ENCODE results near the gene PRIM1. TPM values are rescaled to one million over a fixed set of nuclear protein-coding genes. Genes with fewer than 3 reads are reported as not detected.
A peak's percentile ranks its signal among the peaks of the same experiment; 100 is the strongest.
"Not testable (repeated sequence)": the region's sequence is repeated elsewhere in the genome, so short reads cannot be mapped to it uniquely, and the experiment has no call there.

Gene PRIM1
- 1 to 10 TPM; 3.7 to 4.7 TPM for total RNA-seq
- long read RNA-seq, donor 1, partial matches to known transcripts, result 0 of 1 reads
- long read RNA-seq, donor 1, other reads (novel, unspliced or antisense), result 0 of 1 reads
- long read RNA-seq, donor 2, partial matches to known transcripts, result 0 of 2 reads
- long read RNA-seq, donor 2, other reads (novel, unspliced or antisense), result 1 of 2 reads

DNA sequence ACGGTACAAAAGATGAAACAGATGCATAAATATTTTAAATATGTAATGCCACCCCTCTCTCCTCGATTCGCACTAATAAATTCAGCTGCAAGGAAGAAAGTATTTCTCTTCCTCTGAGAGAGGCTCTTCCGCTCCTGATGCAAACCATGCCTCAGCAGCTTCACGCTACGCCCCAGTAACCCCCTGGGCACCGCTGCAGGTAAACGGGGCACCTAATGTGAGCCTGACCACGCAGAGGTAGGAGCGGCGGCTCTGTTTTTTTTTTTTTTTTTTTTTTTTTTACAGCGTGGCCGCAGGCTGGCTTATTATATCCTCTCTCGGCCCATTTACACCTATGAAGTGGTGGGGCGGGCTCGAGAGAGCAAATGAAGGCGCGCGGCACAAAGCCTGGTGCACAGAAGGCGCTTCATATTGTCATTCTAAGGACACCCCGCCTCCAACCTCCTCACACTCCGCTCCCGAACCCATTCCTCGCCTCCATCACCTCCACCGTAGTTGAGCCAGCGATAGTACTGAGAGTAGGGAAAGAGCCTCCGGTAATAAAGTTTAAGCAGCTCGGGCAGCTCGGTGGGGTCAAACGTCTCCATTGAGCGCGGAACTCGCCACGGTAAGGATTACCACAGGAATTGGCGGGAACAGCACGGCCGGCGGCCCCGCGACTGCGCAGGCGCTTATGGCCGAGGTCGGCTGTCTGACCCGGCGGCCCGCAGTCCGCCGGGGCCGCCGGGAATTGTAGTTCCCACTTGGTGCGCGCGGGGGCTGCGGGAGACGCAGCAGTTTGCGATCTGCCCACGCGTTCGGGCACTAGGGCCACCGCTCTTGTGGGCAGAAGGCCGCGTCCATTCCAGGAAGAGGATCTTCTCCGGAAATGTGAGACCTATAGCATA lies at the start of gene PRIM1:
TSS of gene PRIM1 (minus strand) at position 612 of the 887 bp plus-strand sequence. CDS start at position 587, 25 bp downstream.
- intact Hi-C loops (cut with DNase I), result no loop called here
- peak; percentile 94 for DNase-seq (ENCODE audit: low spot score)

DNA sequence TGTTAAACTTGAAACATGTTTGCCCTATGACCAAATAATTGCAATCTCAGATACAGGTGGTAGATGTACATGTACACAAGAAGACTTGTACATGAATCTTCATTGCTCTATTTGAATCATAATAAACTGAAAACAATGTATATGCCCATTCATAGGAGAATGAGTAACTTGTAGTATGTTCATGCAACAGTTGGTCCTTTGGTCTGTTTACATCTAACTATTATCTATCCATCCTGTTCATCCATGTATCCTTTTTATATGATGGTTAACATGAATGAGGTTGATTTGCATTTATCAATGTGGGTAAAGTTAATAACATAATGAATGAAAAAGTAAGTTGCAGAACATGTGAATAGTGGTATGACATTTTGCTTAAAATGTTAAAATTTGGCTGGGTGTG lies 48.1 kb upstream of the PRIM1 start:
- DNase-seq (ENCODE audit: low spot score), result no peak
- intact Hi-C loops (cut with DNase I), result no loop called here

GRCh38 chr12:56799345-56799744 lies 47.2 kb upstream of the PRIM1 start:
- intact Hi-C loops (cut with DNase I); DNase-seq (ENCODE audit: low spot score): not testable (repeated sequence)

DNA sequence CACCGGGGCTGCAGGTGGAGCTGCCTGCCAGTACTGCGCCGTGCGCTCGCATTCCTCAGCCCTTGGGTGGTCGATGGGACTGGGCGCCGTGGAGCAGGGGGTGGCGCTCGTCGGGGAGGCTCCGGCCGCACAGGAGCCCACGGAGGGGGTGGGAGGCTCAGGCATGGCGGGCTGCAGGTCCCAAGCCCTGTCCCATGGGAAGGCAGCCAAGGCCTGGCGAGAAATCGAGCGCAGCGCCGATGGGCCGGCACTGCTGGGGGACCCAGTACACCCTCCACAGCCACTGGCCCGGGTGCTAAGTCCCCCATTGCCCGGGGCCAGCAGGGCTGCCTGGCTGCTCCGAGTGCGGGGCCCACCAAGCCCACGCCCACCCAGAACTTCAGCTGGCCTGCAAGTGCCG lies 43.7 kb upstream of the PRIM1 start:
- intact Hi-C loops (cut with DNase I); DNase-seq (ENCODE audit: low spot score): not testable (repeated sequence)

GRCh38 chr12:56795046-56795562 lies 43.0 kb upstream of the PRIM1 start:
- intact Hi-C loops (cut with DNase I), result not testable (repeated sequence)

GRCh38 chr12:56793124-56793523 lies 41.0 kb upstream of the PRIM1 start:
- intact Hi-C loops (cut with DNase I); DNase-seq (ENCODE audit: low spot score): not testable (repeated sequence)

More at GRCh38 chr12:56795046-56795562, 43.0 kb upstream of the PRIM1 start:
- DNase-seq (ENCODE audit: low spot score), result not testable (repeated sequence)

DNA sequence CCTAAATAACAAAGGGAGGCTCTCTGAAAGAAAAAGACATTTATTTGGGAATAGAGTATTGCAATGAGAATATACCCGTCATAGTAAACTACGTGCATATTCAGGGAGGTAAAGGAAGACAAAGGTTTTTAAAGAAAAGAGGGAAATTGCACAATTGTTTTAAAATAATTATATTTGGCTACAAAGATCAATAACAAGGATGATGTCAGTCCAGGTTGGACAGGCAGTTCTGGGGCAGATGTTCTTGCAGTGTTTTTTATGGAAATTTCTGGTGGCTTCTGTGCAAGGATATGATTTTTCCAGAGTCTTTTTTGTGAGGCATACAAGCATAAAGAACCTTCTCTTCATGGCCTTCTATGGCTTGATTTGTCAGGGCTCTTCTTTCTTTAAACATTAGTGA lies 40.6 kb upstream of the PRIM1 start:
- DNase-seq (ENCODE audit: low spot score), result no peak
- intact Hi-C loops (cut with DNase I), result no loop called here

DNA sequence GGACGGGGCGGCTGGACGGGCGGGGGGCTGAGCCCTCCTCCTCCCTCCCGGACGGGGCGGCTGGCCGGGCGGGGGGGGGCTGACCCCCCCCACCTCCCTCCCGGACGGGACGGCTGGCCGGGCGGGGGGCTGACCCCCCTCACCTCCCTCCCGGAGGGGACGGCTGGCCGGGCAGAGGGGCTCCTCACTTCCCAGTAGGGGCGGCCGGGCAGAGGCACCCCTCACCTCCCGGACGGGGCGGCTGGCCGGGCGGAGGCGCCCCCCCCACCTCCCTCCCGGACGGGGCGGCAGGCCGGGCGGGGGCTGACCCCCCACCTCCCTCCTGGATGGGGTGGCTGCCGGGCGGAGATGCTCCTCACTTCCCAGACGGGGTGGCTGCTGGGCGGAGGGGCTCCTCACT lies 37.3 kb upstream of the PRIM1 start:
- DNase-seq (ENCODE audit: low spot score); intact Hi-C loops (cut with DNase I): not testable (repeated sequence)

GRCh38 chr12:56787498-56787897 lies 35.4 kb upstream of the PRIM1 start:
- intact Hi-C loops (cut with DNase I), result no loop called here

GRCh38 chr12:56785874-56786273 lies 33.8 kb upstream of the PRIM1 start:
- DNase-seq (ENCODE audit: low spot score), result no peak

More at GRCh38 chr12:56787498-56787897, 35.4 kb upstream of the PRIM1 start:
- DNase-seq (ENCODE audit: low spot score), result no peak

GRCh38 chr12:56785141-56785865 lies 33.2 kb upstream of the PRIM1 start:
- intact Hi-C loops (cut with DNase I), result no loop called here
- no peak for DNase-seq (ENCODE audit: low spot score)

More at GRCh38 chr12:56785874-56786273, 33.8 kb upstream of the PRIM1 start:
- intact Hi-C loops (cut with DNase I), result no loop called here

DNA sequence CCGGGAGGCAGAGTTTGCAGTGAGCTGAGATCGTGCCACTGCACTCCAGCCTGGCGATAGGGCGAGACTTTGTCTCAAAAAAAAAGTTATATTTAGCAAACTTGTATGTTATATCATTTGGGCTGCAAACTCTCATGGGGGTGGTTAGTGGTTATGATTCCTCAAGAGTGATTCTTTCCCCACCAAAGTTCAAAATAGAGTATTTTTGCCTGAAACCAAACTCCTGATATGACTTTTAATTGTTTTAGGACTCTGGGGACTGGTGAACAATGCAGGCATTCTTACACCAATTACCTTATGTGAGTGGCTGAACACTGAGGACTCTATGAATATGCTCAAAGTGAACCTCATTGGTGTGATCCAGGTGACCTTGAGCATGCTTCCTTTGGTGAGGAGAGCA lies 29.6 kb upstream of the PRIM1 start:
- intact Hi-C loops (cut with DNase I), result no loop called here
- DNase-seq (ENCODE audit: low spot score), result no peak

- DNase-seq (ENCODE audit: low spot score), result no peak
- intact Hi-C loops (cut with DNase I), result no loop called here
Observed at GRCh38 chr12:56778756-56779155, 26.6 kb upstream of the PRIM1 start.

- intact Hi-C loops (cut with DNase I), result no loop called here
Observed at GRCh38 chr12:56776654-56777053, 24.5 kb upstream of the PRIM1 start.

GRCh38 chr12:56775638-56776037 lies 23.5 kb upstream of the PRIM1 start:
- intact Hi-C loops (cut with DNase I), result no loop called here

More at GRCh38 chr12:56776654-56777053, 24.5 kb upstream of the PRIM1 start:
- DNase-seq (ENCODE audit: low spot score), result no peak

DNA sequence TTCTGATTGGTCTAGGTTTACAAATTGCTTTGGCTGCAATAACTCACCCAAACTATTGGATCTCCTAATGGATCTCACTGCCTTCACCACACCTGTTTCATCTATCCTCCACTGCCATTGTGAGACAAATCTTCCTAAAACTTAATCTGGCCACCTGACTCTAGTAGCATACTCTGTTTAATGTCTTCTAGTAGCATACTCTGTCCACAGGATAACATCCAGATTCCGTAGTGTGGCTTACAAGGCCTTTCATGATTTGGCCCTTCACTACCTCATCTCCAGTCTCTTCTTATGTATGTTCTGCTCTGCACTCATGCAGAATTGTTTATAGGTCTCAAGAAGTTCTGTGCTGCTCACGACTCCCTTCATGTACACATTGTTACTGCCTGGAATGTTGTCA lies 21.0 kb upstream of the PRIM1 start:
- no peak for DNase-seq (ENCODE audit: low spot score)
- intact Hi-C loops (cut with DNase I), result loop anchor here in 1 of 2 donors (2.0 kb wide), 1 partner anchor 56 kb away; no protein-coding TSS in a partner anchor

More at GRCh38 chr12:56775638-56776037, 23.5 kb upstream of the PRIM1 start:
- no peak for DNase-seq (ENCODE audit: low spot score)

GRCh38 chr12:56772625-56773024 lies 20.5 kb upstream of the PRIM1 start:
- intact Hi-C loops (cut with DNase I), result loop anchor here in 1 of 2 donors (2.0 kb wide), 1 partner anchor 56 kb away; no protein-coding TSS in a partner anchor
- no peak for DNase-seq (ENCODE audit: low spot score)

GRCh38 chr12:56769868-56770267 lies 17.7 kb upstream of the PRIM1 start:
- intact Hi-C loops (cut with DNase I), result no loop called here

GRCh38 chr12:56768424-56768823 lies 16.3 kb upstream of the PRIM1 start:
- DNase-seq (ENCODE audit: low spot score), result no peak
- intact Hi-C loops (cut with DNase I), result no loop called here

More at GRCh38 chr12:56769868-56770267, 17.7 kb upstream of the PRIM1 start:
- DNase-seq (ENCODE audit: low spot score), result no peak

Measured in posterior vena cava (tissue), 2 donors.